HG03159 (cell line): ENCODE measurements around the gene ADIRF.
"Not testable (repeated sequence)": the region's sequence is repeated elsewhere in the genome, so short reads cannot be mapped to it uniquely, and the experiment has no call there.

Experiments used
- ATAC-seq: cut with Tn5 transposase; IDR thresholded peaks from one replicate; pipeline ENCODE4 v1.9.1; 2021; ENCODE audit warnings: mild to moderate bottlenecking, moderate library complexity; ENCODE audit not compliant: unreplicated experiment

Gene ADIRF

DNA sequence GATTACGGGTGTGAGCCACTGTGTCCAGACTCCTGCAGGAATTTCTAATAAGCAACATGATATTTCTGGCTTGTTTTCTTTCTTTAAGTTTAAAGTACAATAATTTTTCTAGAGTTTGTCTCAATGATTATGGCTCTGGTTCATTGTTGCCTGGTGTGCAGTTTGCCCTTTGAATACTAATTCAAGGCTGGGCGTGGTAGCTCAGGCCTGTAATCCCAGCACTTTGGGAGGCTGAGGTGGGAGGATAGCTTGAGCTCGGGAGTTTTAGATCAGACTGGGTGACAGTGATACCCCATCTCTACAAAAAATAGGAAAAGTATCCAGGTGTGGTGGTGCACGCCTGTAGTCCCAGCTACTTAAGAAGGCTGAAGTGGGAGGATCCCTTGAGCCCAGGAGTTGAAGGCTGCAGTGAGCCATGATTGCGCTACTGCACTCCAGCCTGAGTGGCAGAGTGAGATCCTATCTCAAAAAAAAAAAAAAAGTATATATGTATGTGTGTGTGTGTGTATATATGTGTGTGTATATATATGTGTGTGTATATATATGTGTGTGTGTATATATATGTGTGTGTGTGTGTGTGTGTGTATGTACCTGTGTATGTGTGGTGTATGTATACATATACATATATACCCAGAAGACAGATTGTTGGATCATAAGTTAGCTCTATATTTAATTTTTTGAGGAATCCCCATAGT lies 8.2 kb downstream of the ADIRF start:
- ATAC-seq: no peak

GRCh38 chr10:86978457-86978856 lies 10.2 kb downstream of the ADIRF start:
- not testable (repeated sequence) for ATAC-seq

GRCh38 chr10:86979296-86979818 lies 11.1 kb downstream of the ADIRF start:
- ATAC-seq: no peak

- ATAC-seq: no peak
These were observed 11.7 kb downstream of the ADIRF start for GRCh38 chr10:86979977-86980448.

DNA sequence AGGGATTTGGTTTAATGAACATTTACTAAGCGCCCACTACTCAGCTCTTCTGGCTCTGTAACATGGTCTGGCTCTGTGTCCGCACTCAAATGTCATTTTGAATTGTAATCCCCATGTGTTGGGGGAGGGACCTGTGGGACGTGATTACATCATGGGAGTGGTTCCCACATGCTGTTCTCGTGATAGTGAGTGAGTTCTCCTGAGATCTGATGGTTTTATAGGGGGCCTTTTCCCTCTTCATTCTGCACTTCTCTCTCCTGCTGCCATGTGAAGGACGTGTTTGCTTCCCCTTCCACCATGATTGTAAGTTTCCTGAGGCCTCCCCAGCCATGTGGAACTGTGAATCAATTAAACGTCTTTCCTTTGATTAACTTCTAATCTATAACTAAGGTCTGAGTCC lies 12.7 kb downstream of the ADIRF start:
- ATAC-seq: not testable (repeated sequence)

- ATAC-seq: no peak
These were observed 13.4 kb downstream of the ADIRF start for GRCh38 chr10:86981716-86982115.

GRCh38 chr10:86984498-86984897 lies 16.2 kb downstream of the ADIRF start:
- not testable (repeated sequence) for ATAC-seq

GRCh38 chr10:86988520-86988919 lies 20.2 kb downstream of the ADIRF start:
- ATAC-seq: no peak

DNA sequence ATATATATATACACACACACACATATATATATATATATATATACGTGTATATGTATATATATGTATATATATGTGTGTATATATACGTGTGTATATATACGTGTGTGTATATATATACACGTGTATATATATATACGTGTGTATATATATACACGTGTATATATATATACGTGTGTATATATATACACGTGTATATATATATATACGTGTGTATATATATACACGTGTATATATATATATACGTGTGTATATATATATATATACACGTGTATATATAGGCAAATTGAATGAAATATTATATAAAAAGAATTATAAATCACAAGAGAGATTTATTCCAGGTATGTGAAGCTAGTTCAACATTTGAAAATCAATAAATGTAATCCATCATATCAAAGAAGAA lies 23.1 kb downstream of the ADIRF start:
- ATAC-seq: not testable (repeated sequence)

- no peak for ATAC-seq
These were observed 24.2 kb downstream of the ADIRF start for GRCh38 chr10:86992456-86992855.

GRCh38 chr10:86992929-86993328 lies 24.6 kb downstream of the ADIRF start:
- no peak for ATAC-seq

DNA sequence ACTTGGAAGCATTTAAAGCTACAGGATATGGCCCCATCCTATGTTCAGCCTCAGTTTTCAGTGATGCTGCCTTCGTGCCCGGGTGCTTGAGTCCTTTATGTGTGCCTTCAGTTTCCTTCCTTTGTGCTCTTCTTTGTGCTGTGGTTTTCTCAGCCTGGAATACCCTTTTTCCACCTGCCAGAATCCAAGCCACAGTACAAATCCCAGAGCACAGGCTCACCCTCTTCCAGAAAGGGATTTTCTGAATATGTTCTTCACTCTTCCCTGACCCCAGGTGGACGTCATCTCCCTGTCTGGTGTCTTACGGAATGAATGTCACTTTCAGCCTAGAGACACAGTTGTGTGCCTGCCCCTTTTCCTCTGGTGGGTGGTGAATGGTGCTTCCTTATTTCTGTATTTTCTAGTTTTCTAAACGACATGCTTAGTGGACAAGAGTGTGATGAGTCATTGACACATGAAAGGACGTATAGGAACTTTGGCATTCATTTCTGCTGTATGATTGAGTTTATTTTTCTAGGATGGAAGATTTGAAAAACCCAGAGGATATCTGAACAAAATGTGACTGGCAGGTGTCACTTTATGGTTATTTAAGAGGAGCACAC lies 31.6 kb downstream of the ADIRF start:
- not testable (repeated sequence) for ATAC-seq

DNA sequence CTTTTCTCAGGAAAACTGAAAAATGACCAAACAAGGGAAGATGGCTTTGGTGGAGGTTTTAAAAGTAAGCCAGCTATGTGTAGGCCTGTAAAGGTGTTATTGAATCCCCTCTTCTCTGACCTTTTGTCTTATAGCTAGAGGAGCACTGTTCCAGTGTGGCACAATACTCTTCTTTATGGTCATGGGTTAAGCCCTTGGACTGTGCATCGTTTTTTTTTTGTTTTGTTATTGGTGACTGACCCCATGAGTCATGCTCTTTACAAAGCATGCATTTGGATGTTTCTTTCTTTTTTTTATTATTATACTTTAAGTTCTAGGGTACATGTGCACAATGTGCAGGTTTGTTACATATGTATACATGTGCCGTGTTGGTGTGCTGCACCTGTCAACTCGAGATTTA lies 32.2 kb downstream of the ADIRF start:
- ATAC-seq: no peak

GRCh38 chr10:87007124-87007523 lies 38.8 kb downstream of the ADIRF start:
- ATAC-seq: not testable (repeated sequence)

GRCh38 chr10:87007674-87008073 lies 39.4 kb downstream of the ADIRF start:
- ATAC-seq: not testable (repeated sequence)

DNA sequence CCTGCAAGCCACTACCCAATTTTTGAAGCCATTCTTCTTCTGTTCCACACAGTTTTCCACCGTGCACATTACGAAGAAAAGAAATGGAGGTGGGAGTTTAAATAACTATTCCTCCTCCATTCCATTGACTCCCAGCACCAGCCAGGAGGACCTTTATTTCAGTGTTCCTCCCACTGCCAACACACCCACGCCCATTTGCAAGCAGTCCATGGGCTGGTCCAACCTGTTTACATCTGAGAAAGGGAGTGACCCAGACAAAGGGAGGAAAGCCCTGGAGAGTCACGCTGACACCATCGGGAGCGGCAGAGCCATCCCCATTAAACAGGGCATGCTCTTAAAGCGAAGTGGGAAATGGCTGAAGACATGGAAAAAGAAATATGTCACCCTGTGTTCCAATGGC lies 40.0 kb downstream of the ADIRF start:
- ATAC-seq: not testable (repeated sequence)

GRCh38 chr10:87009134-87009696 lies 40.9 kb downstream of the ADIRF start:
- not testable (repeated sequence) for ATAC-seq

DNA sequence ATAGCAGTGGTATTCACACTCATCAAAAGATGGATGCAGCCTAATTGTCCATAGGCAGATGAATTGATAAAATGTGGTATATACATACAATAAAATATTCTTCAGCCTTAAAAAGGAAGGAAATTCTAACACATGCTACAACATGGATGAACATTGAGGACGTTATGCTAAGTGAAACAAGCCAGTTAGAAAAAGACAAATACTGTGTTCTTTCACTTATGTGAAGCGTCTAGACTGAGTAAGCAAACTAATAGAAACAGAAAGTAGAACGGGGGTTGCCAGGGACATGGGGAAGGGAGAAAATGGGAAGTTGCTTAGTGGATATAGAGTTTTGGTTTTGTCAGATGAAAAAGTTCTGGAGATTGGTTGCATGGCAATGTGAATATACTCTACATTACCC lies 45.2 kb downstream of the ADIRF start:
- not testable (repeated sequence) for ATAC-seq

- not testable (repeated sequence) for ATAC-seq
These were observed 46.9 kb downstream of the ADIRF start for GRCh38 chr10:87014986-87015716.

DNA sequence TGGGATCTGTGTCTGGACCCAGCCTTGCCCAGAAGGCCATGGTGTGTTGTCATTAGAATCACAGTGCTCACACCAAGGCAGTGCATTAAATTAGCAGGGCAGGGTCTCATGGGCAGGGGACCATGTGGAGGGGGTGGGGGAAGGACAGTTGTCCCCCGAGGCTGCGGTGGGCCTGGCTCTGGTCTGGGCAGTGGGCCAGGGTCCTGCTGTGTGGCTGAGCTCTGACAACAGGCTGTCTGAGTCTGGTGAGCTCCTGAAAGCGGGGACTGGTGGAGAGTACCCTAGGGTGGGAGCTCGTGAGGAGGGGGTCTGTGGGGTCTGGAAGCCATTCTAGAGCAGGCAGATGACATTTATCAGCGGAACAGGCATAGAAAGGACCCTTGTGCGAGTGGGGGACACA lies 49.8 kb downstream of the ADIRF start:
- not testable (repeated sequence) for ATAC-seq

DNA sequence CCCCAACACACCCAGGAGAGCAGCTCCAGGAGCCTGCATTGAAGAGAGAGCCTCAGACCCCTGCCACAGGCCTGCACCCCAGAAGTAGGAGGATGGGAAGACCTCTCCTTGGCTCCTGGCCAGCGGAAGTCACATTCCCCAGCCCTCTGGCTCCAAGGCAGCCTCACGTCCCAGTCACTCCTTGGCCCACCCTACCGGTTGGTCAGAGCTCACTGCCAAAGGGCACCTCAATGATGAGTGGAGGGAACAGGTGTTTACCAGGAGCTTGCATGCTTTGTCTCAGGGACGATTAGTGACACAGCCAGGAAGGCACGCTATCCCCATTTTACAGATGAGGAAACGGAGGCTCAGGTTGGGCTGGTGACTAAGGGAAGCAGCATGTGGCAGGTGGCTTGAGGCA lies 50.8 kb downstream of the ADIRF start:
- not testable (repeated sequence) for ATAC-seq
